Prostate gland (tissue), 2 donors: ENCODE measurements around the gene MBNL2. TPM values are rescaled to one million over a fixed set of nuclear protein-coding genes. Genes with fewer than 3 reads are reported as not detected.

Experiments used
- DNase-seq: peaks from one replicate; pipeline ENCODE4 v3.0.0-alpha.2; 2019; ENCODE audit warnings: low spot score
- H3K27ac ChIP-seq, 2 donors: fragments of 200-600 bp; sonication (generic); 2 replicates each; pipeline ENCODE4 v1.5.1; 2017 to 2019
- H3K27me3 ChIP-seq: fragments of 200-600 bp; sonication (generic); replicated peaks from 2 replicates; pipeline ENCODE4 v1.5.1; 2019; ENCODE audit not compliant: insufficient read depth
- H3K36me3 ChIP-seq, 2 donors: fragments of 200-600 bp; sonication (generic); 1 replicate in 1 of 2; 2 replicates in 1 of 2; pipeline versions ENCODE4 v1.5.1 to v1.8.1; 2017 to 2019
- H3K4me1 ChIP-seq: fragments of 200-600 bp; sonication (generic); replicated peaks from 2 replicates; pipeline ENCODE4 v1.5.1; 2019
- H3K4me3 ChIP-seq, 2 donors: fragments of 200-600 bp; sonication (generic); 2 replicates each; pipeline ENCODE4 v1.5.1; 2017 to 2019
- H3K9me3 ChIP-seq: fragments of 200-600 bp; sonication (generic); 2 replicates; pipeline ENCODE4 v1.5.1; 2017
- POLR2A ChIP-seq: fragments of 450-650 bp; IDR thresholded peaks from one replicate; pipeline ENCODE4 v1.6.1; 2016; ENCODE audit warnings: antibody characterized with exemption, mild to moderate bottlenecking
- POLR2AphosphoS5 ChIP-seq: sonication (generic); formaldehyde crosslinking; IDR thresholded peaks from one replicate; pipeline ENCODE4 v1.6.1; 2017; ENCODE audit warnings: antibody characterized with exemption
- WGBS: methylation state at CpG from one replicate; pipeline ENCODE4 v1.1.5; 2018; 5-methylcytosine and 5-hydroxymethylcytosine counted together
- intact Hi-C: fragments of 100-400 bp; cut with DNase I; formaldehyde crosslinking; loops from one replicate; pipeline ENCODE4 v1.14.2; 2022
- total RNA-seq, 2 donors: library from RNA; depleted of rRNA; stranded (reverse); fragments of >200 nt; gene quantifications; one replicate each; pipeline ENCODE4 v1.1.0, GENCODE V29; 2016
- TF ChIP-seq, protein P1 (sequence below), 4 experiments: fragments of 200-600 bp in 2 of 4; fragments of 450-650 bp in 2 of 4; sonication (generic) in 2 of 4; IDR thresholded peaks; 1 replicate in 3 of 4; 2 replicates in 1 of 4; pipeline ENCODE4 v1.5.1; 2016 to 2019; ENCODE audit warnings: antibody characterized with exemption in 4 of 4, mild to moderate bottlenecking in 2 of 4, moderate library complexity in 2 of 4

MBNL2 gene
- total RNA-seq, 2 donors from 2014 or later, result 59.1 to 85.7 TPM

DNA sequence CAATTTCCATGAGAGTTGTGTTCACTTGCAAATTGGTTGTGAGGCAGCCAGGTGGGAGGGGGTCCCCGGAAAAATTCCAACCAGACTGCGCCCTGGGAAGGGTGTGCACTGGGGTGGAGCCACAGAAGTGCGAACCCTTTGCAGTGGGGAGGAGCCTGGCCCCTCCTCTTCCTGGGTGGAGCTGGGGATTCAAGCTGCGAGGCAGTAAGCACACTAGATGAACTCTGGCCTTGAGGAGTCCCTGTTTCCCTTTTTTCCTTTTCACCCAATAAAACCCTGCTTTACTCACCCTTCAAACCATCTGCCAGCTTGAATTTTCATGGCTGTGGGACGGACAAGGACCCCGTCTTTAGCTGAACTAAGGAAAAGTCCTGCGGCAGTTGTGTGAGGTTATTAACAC lies 31.0 kb upstream of the MBNL2 start:
- intact Hi-C loops, result no loop called here
- DNase-seq, result no peak
- TF ChIP-seq POLR2AphosphoS5 (no peak), POLR2A (no peak)
- TF ChIP-seq, protein P1, sequence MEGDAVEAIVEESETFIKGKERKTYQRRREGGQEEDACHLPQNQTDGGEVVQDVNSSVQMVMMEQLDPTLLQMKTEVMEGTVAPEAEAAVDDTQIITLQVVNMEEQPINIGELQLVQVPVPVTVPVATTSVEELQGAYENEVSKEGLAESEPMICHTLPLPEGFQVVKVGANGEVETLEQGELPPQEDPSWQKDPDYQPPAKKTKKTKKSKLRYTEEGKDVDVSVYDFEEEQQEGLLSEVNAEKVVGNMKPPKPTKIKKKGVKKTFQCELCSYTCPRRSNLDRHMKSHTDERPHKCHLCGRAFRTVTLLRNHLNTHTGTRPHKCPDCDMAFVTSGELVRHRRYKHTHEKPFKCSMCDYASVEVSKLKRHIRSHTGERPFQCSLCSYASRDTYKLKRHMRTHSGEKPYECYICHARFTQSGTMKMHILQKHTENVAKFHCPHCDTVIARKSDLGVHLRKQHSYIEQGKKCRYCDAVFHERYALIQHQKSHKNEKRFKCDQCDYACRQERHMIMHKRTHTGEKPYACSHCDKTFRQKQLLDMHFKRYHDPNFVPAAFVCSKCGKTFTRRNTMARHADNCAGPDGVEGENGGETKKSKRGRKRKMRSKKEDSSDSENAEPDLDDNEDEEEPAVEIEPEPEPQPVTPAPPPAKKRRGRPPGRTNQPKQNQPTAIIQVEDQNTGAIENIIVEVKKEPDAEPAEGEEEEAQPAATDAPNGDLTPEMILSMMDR (IDR thresholded peaks at IDR 0.05), result no peak
- Histone ChIP-seq H3K4me3 (no peak overlapping the region), H3K9me3 (no peaks in the 10 kb centered on the region), H3K27ac (no peak overlapping the region), H3K4me1 (no peaks in the 10 kb centered on the region), H3K36me3 (no peaks in the 10 kb centered on the region), H3K27me3 (no peaks in the 10 kb centered on the region)
- WGBS, result 83% methylated on average over 7 of the region's 7 CpGs

DNA sequence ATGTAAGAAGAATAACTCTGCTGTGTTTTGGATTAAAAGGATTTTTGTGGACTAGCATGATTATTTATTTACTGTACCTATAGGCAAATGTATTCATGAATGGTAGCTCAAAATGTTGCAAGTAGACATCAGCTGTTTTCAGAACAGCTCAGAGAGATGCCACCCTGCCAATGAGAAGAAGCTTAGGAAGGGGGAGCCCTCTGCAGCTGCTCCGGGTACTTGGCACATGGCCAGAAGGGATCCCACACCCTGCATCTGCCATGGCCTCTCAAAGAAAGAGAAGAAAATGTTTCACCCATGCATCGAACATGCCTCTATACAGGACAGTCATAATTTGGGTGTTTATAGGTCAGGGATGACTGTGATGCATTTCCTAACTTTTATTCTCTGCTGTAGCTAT lies 30.5 kb upstream of the MBNL2 start:
- no peak overlapping the region for H3K27ac ChIP-seq
- no peaks in the 10 kb centered on the region for H3K9me3 ChIP-seq
- H3K4me3 ChIP-seq, result no peak overlapping the region
- TF ChIP-seq, protein P1 (IDR thresholded peaks at IDR 0.05), result no peak
- TF ChIP-seq POLR2AphosphoS5 (no peak), POLR2A (no peak)
- no peaks in the 10 kb centered on the region for H3K4me1 ChIP-seq
- no peak for DNase-seq
- intact Hi-C loops, result no loop called here
- WGBS, result 39% methylated on average over 2 of the region's 2 CpGs
- H3K36me3 ChIP-seq, result no peaks in the 10 kb centered on the region
- H3K27me3 ChIP-seq, result no peaks in the 10 kb centered on the region

DNA sequence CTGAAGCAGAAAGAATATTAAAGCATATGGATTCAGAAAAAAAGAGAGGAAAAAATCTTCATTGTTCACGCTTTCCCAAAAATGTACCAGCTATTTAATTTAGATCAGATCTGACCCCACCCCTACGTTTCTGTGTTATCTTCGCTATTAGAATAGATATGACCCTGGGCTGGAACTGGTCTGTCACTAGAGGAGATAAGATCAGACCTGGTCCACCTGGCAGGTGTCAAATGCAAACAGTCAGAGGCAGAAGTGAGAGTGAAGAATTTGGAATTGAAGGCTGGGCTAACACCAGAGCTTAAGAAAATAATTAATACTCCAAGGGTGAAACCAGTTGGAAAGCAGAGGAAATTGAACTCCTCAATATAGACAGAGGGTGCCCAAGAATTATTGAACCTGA lies 30.0 kb upstream of the MBNL2 start:
- TF ChIP-seq POLR2AphosphoS5 (no peak), POLR2A (no peak)
- TF ChIP-seq, protein P1 (IDR thresholded peaks at IDR 0.05), result no peak
- H3K27me3 ChIP-seq, result no peaks in the 10 kb centered on the region
- H3K4me1 ChIP-seq, result no peaks in the 10 kb centered on the region
- H3K9me3 ChIP-seq, result no peaks in the 10 kb centered on the region
- WGBS, result 61% methylated on average over 3 of the region's 3 CpGs
- no peak overlapping the region for H3K27ac ChIP-seq
- H3K4me3 ChIP-seq, result no peak overlapping the region
- DNase-seq, result no peak
- no peaks in the 10 kb centered on the region for H3K36me3 ChIP-seq
- intact Hi-C loops, result no loop called here

DNA sequence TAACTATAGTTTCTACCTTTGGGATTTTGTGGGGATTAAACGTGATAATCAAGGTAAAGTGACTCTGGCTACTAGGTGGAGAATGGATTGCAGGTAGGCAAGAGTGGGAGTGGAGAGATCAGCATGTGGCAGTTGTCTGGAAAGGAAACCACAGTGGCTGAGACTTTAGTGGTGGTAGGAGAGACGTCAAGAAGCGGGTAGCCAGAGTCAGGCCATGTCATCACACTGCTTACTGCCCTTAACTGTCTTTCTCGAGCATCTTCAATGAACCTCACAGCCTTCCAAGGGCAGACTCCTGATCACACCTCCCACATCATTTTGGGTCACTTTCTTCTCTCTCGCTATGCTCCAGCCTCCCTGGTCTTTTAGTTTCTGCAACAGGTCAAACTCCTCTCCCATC lies 28.6 kb upstream of the MBNL2 start:
- intact Hi-C loops, result no loop called here
- no peaks in the 10 kb centered on the region for H3K9me3 ChIP-seq
- H3K27ac ChIP-seq, result no peak overlapping the region
- 90% methylated on average over 5 of the region's 5 CpGs for WGBS
- no peaks in the 10 kb centered on the region for H3K4me1 ChIP-seq
- no peaks in the 10 kb centered on the region for H3K27me3 ChIP-seq
- no peak overlapping the region for H3K4me3 ChIP-seq
- TF ChIP-seq POLR2AphosphoS5 (no peak), POLR2A (no peak)
- no peaks in the 10 kb centered on the region for H3K36me3 ChIP-seq
- DNase-seq, result no peak

DNA sequence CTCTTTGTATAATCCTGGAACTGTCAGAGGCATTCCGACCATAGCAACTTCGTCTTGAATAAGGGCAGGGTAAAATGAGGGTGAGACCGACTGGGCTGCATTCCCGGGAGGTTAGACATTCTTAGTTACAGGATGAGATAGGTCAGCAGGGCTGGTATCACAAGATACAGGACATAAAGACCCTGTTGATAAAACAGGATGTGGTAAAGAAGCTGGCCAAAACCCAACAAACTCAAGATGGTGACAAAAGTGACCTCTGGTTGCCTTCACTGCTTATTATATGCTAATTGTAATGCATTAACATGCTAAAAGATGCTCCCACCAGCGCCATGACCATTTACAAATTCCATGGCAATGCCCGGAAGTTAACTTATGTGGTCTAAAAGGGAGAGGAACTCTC lies 27.7 kb upstream of the MBNL2 start:
- DNase-seq, result no peak
- Histone ChIP-seq H3K4me3 (no peak overlapping the region), H3K27ac (no peak overlapping the region), H3K9me3 (no peaks in the 10 kb centered on the region), H3K27me3 (no peaks in the 10 kb centered on the region), H3K36me3 (no peaks in the 10 kb centered on the region), H3K4me1 (no peaks in the 10 kb centered on the region)
- intact Hi-C loops, result no loop called here
- WGBS, result 67% methylated on average over 6 of the region's 6 CpGs
- TF ChIP-seq POLR2A (no peak), POLR2AphosphoS5 (no peak)
- TF ChIP-seq, protein P1 (IDR thresholded peaks at IDR 0.05), result no peak
